K562 (cell line): ENCODE measurements around the gene ZNF467.

Experiments used
- ATF1 ChIP-seq, 2 experiments: fragments of 450-650 bp in 1 of 2; IDR thresholded peaks; 2 replicates each; pipeline ENCODE4 v1.6.1; 2016; ENCODE audit warnings: missing compliant biosample characterization in 1 of 2, missing genetic modification characterization in 1 of 2
- CHD1 ChIP-seq: fragments of 200-600 bp; sonication (generic); IDR thresholded peaks from one replicate; pipeline ENCODE4 v1.6.1; 2012; ENCODE audit warnings: mild to moderate bottlenecking, moderate library complexity, low read length, inconsistent platforms
- CTCF ChIP-seq, 3 experiments: IDR thresholded peaks in 2 of 3; conservative IDR thresholded peaks in 1 of 3; 2 replicates each; pipeline ENCODE4 v1.5.1; 2011 to 2012; ENCODE audit warnings: low read length in 3 of 3, mild to moderate bottlenecking in 3 of 3, control low read depth in 2 of 3, improper control_type of control experiment in 1 of 3, inconsistent platforms in 1 of 3, low read depth in 1 of 3, mixed read lengths in 1 of 3, moderate library complexity in 1 of 3; ENCODE audit not compliant: insufficient read depth in 2 of 3
- EP300 ChIP-seq: IDR thresholded peaks from 2 replicates; pipeline ENCODE4 v1.6.1; 2012; ENCODE audit warnings: low read length, improper control_type of control experiment
- KLF1 ChIP-seq: fragments of 450-650 bp; IDR thresholded peaks from 2 replicates; pipeline ENCODE4 v1.6.1; 2016; ENCODE audit warnings: missing genetic modification characterization, missing compliant biosample characterization
- POLR2A ChIP-seq: fragments of 450-650 bp; conservative IDR thresholded peaks from 2 replicates; pipeline ENCODE4 v1.6.1; 2016
- RAD21 ChIP-seq, 2 experiments: fragments of 250-450 bp in 1 of 2; fragments of 450-650 bp in 1 of 2; sonication (Bioruptor Pico) in 1 of 2; formaldehyde crosslinking in 1 of 2; IDR thresholded peaks in 1 of 2; conservative IDR thresholded peaks in 1 of 2; 2 replicates each; pipeline versions ENCODE4 v1.4.0 to v1.8.0; 2020 to 2022; ENCODE audit warnings: mild to moderate bottlenecking in 2 of 2, moderate library complexity in 1 of 2
- RBFOX2 ChIP-seq: fragments of 200-400 bp; formaldehyde crosslinking; IDR thresholded peaks from 2 replicates; pipeline ENCODE4 v1.6.1; 2017; ENCODE audit warnings: low read depth, mild to moderate bottlenecking, low read length, moderate library complexity
- SMAD4 ChIP-seq: fragments of 250-450 bp; sonication (Bioruptor Pico); conservative IDR thresholded peaks from 2 replicates; pipeline ENCODE4 v1.8.0; 2021; ENCODE audit warnings: inconsistent platforms, mild to moderate bottlenecking, moderate library complexity
- TAF1 ChIP-seq: IDR thresholded peaks from 2 replicates; pipeline ENCODE4 v1.6.1; 2011; ENCODE audit warnings: mild to moderate bottlenecking, low read length, moderate library complexity; ENCODE audit not compliant: insufficient read depth, control insufficient read depth, severe bottlenecking; ENCODE audit errors: extremely low read depth
- TFE3 ChIP-seq: fragments of 450-650 bp; formaldehyde crosslinking; IDR thresholded peaks from 2 replicates; pipeline ENCODE4 v1.4.0; 2020; ENCODE audit warnings: mild to moderate bottlenecking, mixed read lengths
- ZNF253 ChIP-seq: fragments of 250-450 bp; sonication (Bioruptor Pico); conservative IDR thresholded peaks from 2 replicates; pipeline ENCODE4 v1.6.1; 2021; ENCODE audit warnings: mild to moderate bottlenecking
- ZNF583 ChIP-seq: fragments of 250-450 bp; sonication (Bioruptor Pico); IDR thresholded peaks from 2 replicates; pipeline ENCODE4 v1.4.0; 2020

GRCh38 chr7:149802966-149803365, 29.6 kb upstream of the ZNF467 start:
- TF ChIP-seq RAD21 (CRISPR knock-in tag; conservative IDR thresholded peaks at IDR 0.05 in 1 of 2, IDR thresholded peaks at IDR 0.05 in 1 of 2) (no peak), TAF1 (no peak), ZNF253 (no peak), TFE3 (CRISPR knock-in tag) (no peak), CHD1 (no peak), KLF1 (tag) (no peak), ZNF583 (CRISPR knock-in tag) (no peak), SMAD4 (CRISPR knock-in tag) (no peak), ATF1 (CRISPR knock-in tag; IDR thresholded peaks at IDR 0.05) (no peak), ATF1 (tag; IDR thresholded peaks at IDR 0.05) (no peak), CTCF (IDR thresholded peaks at IDR 0.05 in 2 of 3, conservative IDR thresholded peaks at IDR 0.05 in 1 of 3; ENCODE audit: insufficient read depth in 2 of 3, low read depth in 1 of 3, low read length in 3 of 3) (no peak), EP300 (no peak), RBFOX2 (no peak), POLR2A (no peak)
